Sigmoid colon (tissue), 3 donors: Measurements from ENCODE around the gene KAZN.

Experiments used
- CTCF ChIP-seq, 4 experiments: fragments of 450-650 bp in 3 of 4; fragments of 200-600 bp in 1 of 4; IDR thresholded peaks; one replicate each; pipeline ENCODE4 v1.5.1; 2016 to 2019; ENCODE audit warnings: antibody characterized with exemption in 4 of 4, mild to moderate bottlenecking in 3 of 4, moderate library complexity in 2 of 4
- POLR2A ChIP-seq, 2 donors: fragments of 450-650 bp; IDR thresholded peaks; one replicate each; pipeline ENCODE4 v1.6.1; 2016; ENCODE audit warnings: antibody characterized with exemption in 2 of 2, mild to moderate bottlenecking in 2 of 2, moderate library complexity in 2 of 2

- TF ChIP-seq CTCF (IDR thresholded peaks at IDR 0.05) = no peak
- TF ChIP-seq POLR2A (IDR thresholded peaks at IDR 0.05) = no peak
Observed at GRCh38 chr1:14599800-14600199, 1.3 kb downstream of the KAZN start.
